VCaP (cell line): Measurements from ENCODE around the gene MELTF.

Experiments used
- H3K27ac ChIP-seq: fragments of 450-650 bp; 2 replicates; pipeline ENCODE4 v1.5.1; 2017
- CTCF ChIP-seq: fragments of 450-650 bp; conservative IDR thresholded peaks from 2 replicates; pipeline ENCODE4 v1.5.1; 2017; ENCODE audit warnings: mild to moderate bottlenecking, moderate library complexity

The MELTF gene

GRCh38 chr3:197011780-197012539 is 17.7 kb downstream of the MELTF start:
- no peak overlapping the region for H3K27ac ChIP-seq
- TF ChIP-seq CTCF = no peak

- H3K27ac ChIP-seq = no peak overlapping the region
- no peak for TF ChIP-seq CTCF
These were observed 18.9 kb downstream of the MELTF start for GRCh38 chr3:197010556-197011351.

- no peak overlapping the region for H3K27ac ChIP-seq
- no peak for TF ChIP-seq CTCF
These were observed 20.0 kb downstream of the MELTF start for GRCh38 chr3:197009532-197010019.

GRCh38 chr3:197008436-197009209 is 21.0 kb downstream of the MELTF start:
- no peak overlapping the region for H3K27ac ChIP-seq
- TF ChIP-seq CTCF = no peak

- no peak overlapping the region for H3K27ac ChIP-seq
- no peak for TF ChIP-seq CTCF
These were observed 21.7 kb downstream of the MELTF start for GRCh38 chr3:197007953-197008352.

GRCh38 chr3:197007296-197007940 is 22.2 kb downstream of the MELTF start:
- H3K27ac ChIP-seq = no peak overlapping the region
- TF ChIP-seq CTCF = no peak
